NCI-H748 (cell line): ENCODE measurements around the gene FSTL3.
"Not testable (repeated sequence)": the region's sequence is repeated elsewhere in the genome, so short reads cannot be mapped to it uniquely, and the experiment has no call there.

Source experiments
- DNase-seq: peaks from one replicate; lab custom pipeline; 2025; ENCODE audit not compliant: unreplicated experiment; lab: John Stamatoyannopoulos, UW

The FSTL3 gene

DNA sequence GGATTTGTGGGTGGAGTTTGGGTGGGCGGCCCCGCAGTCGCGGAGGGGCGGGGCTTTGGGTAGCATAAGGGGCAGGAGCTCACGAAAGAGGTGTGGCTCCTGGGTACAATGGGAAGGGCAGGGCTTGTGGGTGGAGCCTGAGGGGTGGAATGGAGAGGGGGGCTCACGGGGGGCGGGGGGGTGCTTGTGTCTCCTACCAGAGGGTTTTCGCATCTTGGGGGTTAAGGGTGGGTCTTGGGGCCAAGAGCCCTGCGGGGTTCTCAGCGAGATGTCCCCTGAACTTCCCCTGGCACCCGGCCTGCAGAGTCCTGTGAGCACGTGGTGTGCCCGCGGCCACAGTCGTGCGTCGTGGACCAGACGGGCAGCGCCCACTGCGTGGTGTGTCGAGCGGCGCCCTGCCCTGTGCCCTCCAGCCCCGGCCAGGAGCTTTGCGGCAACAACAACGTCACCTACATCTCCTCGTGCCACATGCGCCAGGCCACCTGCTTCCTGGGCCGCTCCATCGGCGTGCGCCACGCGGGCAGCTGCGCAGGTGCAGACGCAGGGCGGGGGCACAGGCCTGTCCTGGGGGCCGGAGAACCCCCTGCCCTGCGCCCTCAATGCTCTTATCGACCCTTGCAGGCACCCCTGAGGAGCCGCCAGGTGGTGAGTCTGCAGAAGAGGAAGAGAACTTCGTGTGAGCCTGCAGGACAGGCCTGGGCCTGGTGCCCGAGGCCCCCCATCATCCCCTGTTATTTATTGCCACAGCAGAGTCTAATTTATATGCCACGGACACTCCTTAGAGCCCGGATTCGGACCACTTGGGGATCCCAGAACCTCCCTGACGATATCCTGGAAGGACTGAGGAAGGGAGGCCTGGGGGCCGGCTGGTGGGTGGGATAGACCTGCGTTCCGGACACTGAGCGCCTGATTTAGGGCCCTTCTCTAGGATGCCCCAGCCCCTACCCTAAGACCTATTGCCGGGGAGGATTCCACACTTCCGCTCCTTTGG is 5.1 kb downstream of the FSTL3 start:
- no peak for DNase-seq

DNA sequence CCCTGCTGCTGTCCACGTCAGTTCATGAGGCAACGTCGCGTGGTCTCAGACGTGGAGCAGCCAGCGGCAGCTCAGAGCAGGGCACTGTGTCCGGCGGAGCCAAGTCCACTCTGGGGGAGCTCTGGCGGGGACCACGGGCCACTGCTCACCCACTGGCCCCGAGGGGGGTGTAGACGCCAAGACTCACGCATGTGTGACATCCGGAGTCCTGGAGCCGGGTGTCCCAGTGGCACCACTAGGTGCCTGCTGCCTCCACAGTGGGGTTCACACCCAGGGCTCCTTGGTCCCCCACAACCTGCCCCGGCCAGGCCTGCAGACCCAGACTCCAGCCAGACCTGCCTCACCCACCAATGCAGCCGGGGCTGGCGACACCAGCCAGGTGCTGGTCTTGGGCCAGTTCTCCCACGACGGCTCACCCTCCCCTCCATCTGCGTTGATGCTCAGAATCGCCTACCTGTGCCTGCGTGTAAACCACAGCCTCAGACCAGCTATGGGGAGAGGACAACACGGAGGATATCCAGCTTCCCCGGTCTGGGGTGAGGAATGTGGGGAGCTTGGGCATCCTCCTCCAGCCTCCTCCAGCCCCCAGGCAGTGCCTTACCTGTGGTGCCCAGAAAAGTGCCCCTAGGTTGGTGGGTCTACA is 6.6 kb downstream of the FSTL3 start:
- DNase-seq, result no peak

DNA sequence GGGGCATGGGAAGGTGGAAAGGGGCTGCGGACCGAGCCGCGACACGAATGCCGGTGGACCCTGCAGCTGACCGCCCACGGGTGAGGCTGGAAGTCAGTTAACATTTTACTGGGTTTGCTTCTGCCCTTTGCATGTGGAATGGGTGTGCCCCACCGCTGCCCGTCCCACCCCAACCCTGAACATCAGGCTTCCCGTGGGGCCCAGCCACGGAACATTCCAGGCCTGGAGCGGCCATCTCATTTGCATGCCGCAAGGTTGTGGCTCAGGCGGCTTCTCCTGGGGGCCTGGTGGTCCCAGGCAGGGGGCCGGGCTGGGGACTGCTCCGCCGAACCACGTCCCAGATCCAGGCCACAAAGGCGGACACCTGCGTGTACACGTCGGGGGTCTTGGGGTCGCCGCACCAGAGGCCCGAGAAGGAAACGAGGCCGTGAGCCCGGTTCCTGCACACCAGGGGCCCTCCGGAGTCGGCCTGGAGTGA is 9.3 kb downstream of the FSTL3 start:
- DNase-seq, result no peak

DNA sequence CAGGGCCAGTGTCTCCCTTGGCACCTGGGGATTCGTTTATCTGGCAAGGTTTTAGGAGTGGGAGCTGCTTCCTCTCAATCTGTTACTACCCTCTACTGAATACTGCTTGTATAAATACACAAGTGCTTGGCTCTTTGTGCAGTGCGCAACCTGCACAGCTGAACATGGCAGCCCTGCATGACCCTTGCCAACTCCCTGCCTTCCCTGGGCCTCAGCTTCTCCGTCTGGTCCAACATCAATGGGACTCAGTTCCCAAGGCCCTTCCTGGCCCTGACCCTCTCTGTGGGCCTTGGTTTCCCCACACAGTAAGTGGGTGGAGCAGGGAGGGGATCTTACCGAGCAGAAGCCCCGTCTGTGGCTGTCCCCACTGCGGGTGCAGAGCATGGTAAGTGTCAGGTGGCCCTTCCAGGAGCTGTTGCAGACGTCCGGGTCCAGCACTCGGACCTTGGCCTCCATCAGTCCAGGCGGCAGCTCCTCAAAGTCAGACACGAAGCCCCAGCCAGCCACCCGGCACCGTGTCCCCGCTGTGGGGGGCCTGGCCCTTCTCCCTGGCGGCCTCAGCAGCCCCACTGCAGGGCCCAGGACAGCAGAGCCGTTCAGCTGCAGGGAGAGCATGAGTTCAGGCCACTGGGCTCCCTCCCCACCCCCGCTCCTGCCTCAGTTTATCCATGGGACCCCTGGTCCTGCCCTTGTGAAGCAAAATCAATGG is 10.6 kb downstream of the FSTL3 start:
- no peak for DNase-seq

DNA sequence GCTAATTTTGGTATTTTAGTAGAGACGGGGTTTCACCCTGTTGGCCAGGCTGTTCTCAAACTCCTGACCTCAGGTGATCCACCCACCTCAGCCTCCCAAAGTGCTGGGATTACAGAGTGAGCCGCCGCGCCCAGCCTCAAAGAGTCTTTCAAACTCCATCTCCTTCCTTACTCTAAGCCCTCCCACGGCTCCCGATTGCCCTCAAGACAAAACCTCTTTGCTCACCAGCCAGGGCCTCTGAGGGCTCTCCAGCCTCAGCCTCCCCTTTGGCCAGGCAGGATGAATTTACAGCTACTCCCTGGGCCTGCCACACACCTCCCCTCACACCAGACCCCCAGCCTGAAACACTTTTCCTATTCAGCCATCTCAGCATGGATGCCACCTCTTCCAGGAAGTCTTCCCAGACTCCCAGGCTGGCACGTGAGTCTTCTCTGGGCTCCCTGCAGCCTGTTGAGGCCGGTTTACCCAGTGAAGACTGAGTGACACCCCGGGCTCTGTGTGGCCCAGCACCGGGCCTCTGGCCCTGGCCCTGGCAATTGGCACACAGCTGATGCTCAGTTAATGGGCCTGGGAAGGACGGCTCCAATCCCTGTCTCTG is 11.5 kb downstream of the FSTL3 start:
- DNase-seq, result no peak

DNA sequence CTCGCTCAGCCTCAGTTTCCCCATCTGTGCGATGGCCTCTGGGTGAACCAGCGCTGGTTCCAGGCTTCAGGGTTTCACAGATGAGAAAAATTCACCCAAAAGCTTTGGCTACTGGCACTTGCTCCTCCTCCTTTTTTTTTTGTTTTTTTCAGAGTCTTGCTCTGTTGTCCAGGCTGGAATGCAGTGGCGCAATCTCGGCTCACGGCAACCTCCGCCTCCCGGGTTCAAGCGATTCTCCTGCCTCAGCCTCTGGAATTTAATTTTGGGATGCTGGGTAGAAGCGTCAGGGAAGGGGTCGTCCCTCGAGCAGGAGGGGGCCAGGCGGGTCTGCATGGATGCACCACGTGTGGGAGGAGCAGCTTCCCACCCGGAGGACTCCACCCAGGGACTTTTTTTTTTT is 12.0 kb downstream of the FSTL3 start:
- no peak for DNase-seq

DNA sequence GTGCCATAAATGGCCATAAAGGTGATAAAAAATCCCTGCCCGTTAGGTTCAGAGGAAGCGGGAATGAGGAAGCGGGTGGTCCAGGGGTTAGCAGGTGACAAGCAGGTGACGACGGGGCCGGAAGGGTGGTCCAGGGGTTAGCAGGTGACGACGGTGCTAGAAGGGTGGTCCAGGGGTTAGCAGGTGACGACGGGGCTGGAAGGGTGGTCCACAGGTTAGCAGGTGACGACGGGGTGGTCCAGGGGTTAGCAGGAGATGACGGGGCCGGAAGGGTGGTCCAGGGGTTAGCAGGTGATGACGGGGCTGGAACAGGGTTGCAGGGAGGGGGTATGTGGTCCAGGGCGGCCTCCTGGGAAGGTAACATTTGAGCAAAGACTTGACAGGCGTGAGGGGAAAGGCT is 12.8 kb downstream of the FSTL3 start:
- no peak for DNase-seq

DNA sequence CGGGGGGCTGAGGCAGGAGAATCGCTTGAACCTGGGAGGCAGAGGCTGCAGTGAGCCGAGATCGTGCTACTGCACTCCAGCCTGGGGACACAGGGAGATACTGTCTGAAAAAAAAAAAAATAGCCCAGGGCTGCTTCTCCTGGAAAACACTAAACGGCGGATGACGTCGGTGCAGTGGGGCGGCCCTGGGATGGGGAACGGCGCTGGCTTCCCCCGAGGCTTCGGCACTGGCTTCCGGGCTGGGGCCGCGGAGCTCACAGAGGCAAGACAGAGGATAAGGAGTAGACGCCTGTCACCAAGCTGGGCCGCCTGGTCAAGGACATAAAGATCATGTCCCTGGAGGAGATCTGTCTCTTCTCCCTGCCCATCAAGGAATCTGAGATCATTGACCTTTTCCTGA is 14.0 kb downstream of the FSTL3 start:
- DNase-seq, result no peak

DNA sequence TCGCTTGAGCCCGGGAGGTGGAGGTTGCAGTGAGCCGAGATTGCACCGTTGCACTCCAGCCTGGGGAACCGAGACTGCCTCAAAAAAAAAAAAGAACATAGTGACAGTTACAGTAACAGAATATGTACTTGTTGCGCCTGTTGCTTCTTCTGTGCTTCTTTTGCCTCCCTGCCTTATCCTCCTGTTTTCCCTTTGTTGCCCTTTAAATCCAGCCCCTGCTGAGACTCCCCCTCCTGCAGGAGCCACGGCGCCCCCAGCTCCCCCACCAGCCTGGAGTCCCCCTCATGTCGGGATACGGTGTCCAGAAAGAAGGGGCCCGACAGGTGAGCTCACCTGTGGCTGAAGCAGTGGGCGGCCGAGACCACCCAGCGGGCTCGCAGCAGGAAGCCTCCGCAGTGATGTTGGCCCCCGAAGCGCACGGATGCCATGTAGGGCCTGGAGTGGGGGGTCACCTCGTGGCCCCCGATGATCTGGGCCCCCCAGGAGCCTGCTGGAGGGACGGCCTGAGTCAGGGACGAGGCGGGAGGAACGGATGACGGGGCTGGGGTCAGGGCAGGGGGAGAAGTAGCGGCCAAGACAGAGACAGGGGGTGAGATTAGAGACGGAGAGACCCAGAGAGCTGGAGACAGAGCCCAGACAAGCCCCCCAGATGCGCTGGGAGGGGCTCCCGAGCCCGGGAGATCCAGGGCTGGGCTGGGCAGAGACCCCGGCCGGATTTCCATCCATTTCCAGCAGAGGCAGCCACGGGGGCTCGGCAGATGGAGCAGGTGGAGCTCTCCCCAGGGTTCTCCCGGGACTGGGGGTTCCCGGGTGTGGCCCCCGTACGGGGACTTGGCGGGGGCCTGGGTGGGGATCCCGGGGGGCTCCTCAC is 18.5 kb downstream of the FSTL3 start:
- no peak for DNase-seq

DNA sequence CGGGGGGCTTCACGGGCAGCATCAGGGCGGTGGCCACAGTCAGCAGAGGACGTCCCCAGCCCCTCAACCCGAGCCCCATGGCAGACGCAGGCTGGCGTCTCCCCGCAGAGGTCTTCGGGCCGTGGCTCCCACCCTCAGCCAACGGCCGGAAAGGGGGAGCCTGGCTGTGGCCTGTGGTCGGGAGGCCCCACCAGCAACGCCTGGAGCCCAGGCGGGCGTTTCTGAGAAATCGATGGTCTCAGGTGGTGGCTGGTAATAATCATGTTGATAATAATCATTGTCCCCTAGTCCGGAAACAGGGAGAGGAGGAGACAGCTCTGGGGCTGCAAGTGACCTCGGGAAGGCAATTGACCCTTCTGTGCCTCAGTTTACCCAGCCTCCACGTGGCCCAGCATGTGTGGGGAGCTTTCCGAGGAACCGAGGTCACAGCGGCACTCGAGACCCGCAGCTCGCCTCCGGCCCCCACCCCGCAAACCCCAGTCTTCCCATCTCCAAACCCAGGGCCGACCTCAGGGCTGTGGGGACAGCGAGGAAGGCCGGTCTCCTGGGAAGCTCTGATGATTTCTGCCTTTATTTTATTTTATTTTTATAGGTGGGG is 19.3 kb downstream of the FSTL3 start, which contains the start of gene PRSS57:
Gene PRSS57 (minus strand): TSS at position 101 of the 598 bp plus-strand sequence. CDS start 22 bp downstream, at position 79.
- no peak for DNase-seq

DNA sequence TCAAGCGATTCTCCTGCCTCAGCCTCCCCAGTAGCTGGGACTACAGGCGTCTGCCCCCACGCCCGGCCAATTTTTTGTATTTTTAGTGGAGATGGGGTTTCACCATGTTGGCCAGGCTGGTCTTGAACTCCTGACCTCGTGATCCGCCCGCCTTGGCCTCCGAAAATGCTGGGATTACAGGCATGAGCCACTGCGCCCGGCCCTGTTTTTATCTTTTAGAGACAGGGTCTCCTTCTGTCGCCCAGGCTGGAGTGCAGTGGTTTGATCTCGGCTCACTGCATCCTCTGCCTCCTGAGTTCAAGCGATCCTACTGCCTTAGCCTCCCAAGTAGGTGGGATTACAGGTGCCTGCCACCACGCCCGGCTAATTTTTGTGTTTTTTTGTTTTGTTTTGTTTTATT is 22.3 kb downstream of the FSTL3 start:
- DNase-seq, result not testable (repeated sequence)

DNA sequence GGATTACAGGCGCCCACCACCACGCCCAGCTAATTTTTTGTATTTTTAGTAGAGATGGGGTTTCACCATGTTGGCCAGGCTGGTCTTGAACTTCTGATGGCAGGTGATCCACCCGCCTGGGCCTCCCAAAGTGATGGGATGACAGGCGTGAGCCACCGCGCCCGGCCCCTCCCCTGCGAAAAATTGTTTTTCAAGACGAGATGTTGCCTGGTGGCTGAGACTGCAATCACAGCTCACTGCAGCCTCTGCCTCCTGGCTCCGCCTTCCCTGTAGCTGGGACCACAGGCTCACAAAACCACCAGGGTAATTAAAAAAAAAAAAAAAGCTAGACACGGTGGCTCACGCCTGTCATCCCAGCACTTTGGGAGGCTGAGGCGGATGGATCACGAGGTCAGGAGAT is 23.7 kb downstream of the FSTL3 start:
- DNase-seq, result not testable (repeated sequence)

DNA sequence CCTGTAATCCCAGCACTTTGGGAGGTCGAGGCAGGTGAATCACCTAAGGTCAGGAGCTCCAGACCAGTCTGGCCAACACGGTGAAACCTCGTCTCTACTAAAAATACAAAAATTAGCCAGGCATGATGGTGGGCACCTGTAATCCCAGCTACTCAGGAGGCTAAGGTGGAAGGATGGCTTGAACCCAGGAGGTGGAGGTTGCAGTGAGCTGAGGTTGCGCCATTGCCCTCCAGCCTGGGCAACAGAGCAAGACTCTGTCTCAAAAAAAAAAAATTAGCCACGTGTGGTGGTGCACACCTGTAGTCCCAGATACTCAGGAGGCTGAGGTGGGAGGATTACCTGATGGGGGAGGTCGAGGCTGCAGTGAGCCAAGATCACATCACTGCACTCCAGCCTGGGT is 26.7 kb downstream of the FSTL3 start:
- not testable (repeated sequence) for DNase-seq

DNA sequence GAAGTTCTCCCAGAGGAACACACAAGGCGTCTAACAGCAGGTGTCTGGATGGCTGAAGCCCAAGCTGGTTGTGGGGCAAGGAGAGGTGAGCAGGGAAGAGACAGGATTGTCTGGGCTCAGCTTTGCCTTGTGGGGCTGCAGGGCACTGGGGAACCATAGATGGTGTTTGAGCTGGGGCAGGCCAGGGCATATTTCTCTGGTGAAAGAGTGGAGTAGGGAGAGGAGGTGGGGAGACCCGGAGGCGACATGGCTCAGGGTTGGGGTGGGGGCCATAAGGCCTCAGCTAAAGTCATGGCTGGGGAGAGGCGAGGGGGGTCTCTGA is 27.1 kb downstream of the FSTL3 start:
- DNase-seq, result no peak

DNA sequence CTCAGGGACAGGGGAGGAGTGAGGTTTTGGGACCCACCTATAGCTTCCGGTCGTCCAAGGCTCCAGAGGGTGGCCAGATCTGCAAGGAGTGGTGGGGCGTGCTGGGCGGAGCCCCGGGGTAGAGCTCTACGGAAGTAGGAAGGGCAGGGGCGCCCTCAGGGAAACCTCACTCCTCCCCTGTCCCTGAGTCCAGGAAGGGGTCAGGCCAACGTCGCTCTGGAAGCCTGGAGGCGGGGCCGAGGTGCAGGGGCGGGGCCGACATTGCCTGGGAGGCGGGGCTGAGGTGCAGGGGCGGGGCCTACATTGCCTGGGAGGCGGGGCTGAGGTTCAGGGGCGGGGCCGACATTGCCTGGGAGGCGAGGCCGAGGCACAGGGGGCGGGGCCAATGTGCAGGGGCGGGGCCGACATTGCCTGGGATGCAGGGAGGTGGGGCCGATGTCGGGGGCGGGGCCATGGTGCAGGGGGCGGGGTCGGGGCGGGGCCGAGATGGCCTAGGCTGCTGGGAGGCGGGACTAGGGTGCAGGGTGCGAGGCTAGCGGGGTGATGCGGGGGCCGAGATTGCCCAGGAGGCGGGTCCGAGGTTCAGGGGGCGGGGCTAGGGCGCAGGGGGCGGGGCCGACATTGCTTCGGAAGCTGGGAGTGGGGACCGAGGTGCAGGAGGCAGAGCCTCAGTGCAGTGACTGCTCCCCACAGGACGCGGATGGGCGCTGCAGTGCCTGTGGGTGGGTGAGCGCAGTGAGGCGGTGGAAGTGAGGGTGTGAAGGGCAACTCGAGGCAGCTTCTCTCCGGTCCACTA is 27.7 kb downstream of the FSTL3 start:
- peak; percentile 41 for DNase-seq

DNA sequence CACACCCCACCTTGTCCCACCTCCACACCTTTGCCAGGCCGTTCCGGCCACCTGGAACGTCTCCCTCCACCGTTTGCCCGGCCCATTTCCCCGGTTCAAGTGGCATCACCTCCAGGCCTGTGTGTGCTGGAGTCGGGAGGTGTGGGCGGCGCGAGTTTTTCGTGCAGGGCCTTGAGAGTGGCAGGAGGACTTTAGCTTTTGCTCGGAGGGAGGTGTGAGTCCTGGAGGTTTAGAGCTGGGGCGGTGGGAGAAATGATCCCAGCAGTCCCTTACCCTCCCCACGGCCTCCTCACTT is 28.2 kb downstream of the FSTL3 start:
- DNase-seq, result no peak

DNA sequence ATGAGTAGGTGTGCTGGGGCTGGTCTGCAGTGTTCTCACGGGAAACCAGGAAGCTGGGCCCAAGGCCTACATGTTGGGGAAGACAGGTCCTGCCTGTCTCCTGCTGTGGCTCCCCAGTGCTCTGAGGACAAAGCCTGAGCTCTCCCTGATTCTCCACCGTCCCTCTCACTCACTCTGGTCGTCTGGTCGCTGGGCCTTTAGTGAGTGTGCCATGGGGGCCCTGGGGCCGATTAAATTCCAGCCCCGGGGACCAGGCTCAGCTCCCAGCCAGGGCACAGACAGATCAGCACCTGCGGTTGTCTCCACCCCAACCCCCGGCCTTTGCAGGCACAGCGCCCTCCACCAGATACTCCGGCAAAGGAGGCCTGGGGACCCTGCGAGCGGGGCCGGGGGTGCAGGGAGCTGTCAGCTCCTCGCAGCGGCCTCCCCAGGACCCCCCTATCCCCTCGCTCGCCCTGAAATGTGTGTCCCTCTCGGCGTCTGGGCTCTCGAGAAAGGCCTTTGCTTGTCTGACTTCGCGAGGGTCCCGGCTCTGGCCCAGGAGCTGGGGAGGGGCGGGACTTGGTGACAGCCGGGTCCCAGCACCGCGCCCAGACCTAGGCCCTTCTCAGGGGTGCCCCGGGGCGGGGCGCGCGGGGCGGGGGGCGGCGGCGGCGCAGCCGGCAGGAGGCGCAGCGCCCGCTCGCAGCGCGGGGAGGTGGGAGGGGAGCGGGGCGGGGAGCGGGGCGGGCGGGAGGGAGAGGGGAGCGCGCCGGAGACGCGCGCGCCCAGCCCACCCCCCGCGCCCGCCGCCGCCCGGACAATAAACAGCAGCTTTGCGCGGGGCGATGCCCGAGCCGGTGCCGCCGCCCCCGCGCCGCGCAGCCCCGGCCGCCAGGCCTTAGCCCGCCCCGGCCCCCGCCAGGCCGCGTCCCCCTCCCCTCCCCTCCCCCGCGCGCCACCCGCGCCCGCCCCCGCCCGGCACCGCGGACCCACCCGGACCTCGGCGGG is 32.3 kb downstream of the FSTL3 start, which contains the start of gene PALM:
Gene PALM (plus strand): TSS at position 782 of the 990 bp plus-strand sequence. CDS start 212 bp downstream, outside the sequence.
- peak; percentile 43 for DNase-seq
